ENCODE measurements around the gene FREM2.

The FREM2 gene

GRCh38 chr13:38685974-38686576, 802 bp upstream of the FREM2 start:
- peak; percentile 59 for DNase-seq (ENCODE audit: low spot score)

GRCh38 chr13:38687246-38688229, 661 bp downstream of the FREM2 start:
- DNase-seq (ENCODE audit: low spot score): peak; percentile 37

DNA sequence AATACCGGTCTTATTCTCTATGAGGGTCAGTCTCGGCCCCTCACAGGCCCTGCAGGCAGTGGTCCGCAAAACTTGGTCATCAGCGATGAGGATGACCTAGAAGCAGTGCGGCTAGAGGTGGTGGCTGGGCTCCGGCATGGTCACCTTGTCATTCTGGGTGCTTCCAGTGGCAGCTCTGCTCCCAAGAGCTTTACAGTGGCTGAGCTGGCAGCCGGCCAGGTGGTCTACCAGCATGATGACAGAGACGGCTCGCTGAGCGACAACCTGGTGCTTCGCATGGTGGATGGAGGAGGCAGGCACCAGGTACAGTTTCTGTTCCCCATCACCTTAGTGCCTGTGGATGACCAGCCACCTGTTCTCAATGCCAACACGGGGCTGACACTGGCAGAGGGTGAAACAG, 1.8 kb downstream of the FREM2 start:
- no peak for DNase-seq (ENCODE audit: low spot score)

DNA sequence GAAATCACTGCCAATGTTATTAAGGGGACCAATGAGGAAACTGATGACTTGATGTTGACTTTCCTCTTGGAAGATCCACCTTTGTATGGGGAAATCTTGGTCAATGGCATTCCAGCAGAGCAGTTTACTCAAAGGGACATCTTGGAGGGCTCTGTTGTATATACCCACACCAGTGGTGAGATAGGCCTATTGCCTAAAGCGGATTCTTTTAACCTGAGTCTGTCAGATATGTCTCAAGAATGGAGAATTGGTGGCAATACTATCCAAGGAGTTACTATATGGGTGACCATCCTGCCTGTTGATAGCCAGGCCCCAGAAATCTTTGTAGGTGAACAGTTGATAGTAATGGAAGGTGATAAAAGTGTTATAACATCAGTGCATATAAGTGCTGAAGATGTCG, 3.4 kb downstream of the FREM2 start:
- DNase-seq (ENCODE audit: low spot score): no peak

DNA sequence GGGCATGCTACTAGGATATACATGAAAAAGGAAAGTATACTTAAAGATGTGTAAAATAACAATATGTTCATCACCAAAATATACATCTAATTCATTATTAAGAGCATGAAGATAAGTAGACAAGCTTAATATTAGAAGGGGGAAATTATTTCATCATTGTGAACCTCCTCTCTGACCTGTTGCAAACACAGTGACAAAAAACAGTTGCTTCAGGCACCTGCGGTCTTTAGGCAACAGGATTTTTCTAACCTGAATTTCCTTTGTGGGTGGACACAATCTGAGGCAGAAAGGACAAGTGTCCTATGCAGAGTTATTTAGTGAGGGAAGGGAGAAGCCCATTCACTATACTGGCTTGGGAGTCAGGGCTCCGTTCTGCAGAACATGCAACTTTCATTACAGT, 6.3 kb downstream of the FREM2 start:
- DNase-seq (ENCODE audit: low spot score): no peak

GRCh38 chr13:38693641-38694040, 6.8 kb downstream of the FREM2 start:
- no peak for DNase-seq (ENCODE audit: low spot score)

- DNase-seq (ENCODE audit: low spot score): no peak
These were observed 10.3 kb downstream of the FREM2 start for GRCh38 chr13:38697197-38697596.

GRCh38 chr13:38697628-38698333, 10.9 kb downstream of the FREM2 start:
- no peak for DNase-seq (ENCODE audit: low spot score)

DNA sequence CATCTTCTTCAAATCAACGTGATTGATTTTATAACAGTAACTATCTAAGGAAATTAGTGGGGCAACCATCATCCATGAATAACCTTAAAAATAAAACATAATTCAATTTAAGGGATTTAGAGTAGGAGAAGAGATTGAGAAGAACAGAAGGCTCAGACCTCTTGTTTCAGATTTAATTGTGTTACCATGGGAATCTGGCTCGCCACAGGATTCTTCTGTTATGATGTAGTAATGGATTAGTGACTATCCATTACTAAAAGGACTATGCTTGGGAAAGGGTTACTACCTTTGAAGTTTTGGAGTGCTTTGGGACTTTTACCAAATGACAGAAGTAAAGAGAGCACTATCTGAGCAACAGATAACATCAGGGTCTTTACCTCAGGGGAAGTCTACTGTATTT, 13.2 kb downstream of the FREM2 start:
- no peak for DNase-seq (ENCODE audit: low spot score)

- no peak for DNase-seq (ENCODE audit: low spot score)
These were observed 15.8 kb downstream of the FREM2 start for GRCh38 chr13:38702669-38703068.

DNA sequence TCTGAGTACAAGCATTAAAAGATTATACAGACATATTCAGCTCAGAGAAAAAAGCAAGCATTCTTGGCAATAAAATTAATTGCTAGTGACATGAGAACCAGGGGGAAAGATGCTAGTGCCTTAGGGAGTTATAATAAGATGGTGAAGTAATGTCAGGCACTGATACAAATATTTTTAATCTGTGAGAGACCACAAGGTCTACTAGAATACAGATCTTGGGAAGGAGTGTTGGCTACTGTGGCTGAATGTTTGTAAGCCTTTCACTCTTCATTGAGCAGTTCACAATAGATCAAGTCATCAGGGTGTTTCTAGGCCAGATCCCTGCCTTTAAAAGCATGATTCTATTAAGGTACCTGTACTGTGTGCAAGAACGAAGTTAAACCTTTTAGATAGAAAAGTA, 16.4 kb downstream of the FREM2 start:
- DNase-seq (ENCODE audit: low spot score): no peak

- no peak for DNase-seq (ENCODE audit: low spot score)
These were observed 18.5 kb downstream of the FREM2 start for GRCh38 chr13:38705365-38705764.

DNA sequence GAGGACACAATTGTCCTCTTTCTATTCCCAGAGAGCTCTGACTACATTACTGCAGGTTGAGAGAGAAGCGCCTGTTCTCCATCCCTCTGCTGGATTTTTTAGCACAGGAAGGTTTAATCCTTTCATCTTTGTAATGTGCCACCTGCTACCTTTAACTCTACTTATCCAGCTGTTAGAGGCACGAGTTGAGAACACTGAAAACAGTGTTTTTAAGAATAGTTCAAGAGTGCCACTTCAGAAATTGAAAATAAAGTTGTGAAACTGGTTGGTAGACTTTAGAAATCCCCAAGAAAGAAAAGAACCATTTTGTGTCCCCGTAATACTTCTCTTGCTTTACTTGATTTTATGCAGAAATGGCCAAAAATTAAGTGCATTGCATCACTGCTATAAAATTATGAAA, 20.6 kb downstream of the FREM2 start:
- no peak for DNase-seq (ENCODE audit: low spot score)

GRCh38 chr13:38713046-38713445, 26.2 kb downstream of the FREM2 start:
- DNase-seq (ENCODE audit: low spot score): no peak

DNA sequence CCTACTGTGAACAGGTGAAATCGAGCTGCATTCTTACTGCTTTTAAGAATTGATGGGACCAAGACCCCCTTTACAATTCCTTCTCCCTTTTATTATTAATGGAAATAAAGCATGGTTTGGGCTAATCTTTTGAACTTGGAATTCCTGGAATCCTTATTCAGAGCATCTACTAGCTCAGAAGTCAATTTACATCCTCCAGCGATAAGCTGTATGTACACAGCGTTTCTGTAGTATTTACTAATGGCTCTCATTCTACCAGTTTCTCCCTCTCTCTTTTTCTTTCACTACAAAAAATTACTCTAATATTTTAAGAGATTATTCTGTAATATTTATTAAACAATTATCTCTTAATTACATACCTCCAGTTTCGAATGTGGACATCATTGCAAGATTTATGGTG, 31.5 kb downstream of the FREM2 start:
- no peak for DNase-seq (ENCODE audit: low spot score)

DNA sequence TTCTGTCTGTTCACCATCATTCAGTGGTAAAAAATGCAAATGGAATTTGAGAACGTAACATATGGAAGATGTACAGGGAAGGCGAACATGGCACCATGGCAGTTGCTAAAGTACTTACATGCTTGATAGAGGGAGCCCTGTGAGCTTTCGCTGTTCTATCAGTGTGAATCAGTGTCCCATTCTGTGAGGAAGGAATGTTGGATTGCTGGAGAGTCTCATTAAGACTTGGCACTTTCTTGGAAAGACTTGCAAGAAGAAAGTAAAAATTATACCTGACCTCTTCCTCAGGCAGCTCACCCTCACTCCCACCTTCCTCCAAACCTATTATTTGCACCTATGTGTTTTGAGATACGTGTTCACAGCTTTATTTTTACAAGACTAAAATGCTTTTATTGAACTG, 43.5 kb downstream of the FREM2 start:
- no peak for DNase-seq (ENCODE audit: low spot score)

GRCh38 chr13:38733146-38733545, 46.3 kb downstream of the FREM2 start:
- DNase-seq (ENCODE audit: low spot score): no peak

DNA sequence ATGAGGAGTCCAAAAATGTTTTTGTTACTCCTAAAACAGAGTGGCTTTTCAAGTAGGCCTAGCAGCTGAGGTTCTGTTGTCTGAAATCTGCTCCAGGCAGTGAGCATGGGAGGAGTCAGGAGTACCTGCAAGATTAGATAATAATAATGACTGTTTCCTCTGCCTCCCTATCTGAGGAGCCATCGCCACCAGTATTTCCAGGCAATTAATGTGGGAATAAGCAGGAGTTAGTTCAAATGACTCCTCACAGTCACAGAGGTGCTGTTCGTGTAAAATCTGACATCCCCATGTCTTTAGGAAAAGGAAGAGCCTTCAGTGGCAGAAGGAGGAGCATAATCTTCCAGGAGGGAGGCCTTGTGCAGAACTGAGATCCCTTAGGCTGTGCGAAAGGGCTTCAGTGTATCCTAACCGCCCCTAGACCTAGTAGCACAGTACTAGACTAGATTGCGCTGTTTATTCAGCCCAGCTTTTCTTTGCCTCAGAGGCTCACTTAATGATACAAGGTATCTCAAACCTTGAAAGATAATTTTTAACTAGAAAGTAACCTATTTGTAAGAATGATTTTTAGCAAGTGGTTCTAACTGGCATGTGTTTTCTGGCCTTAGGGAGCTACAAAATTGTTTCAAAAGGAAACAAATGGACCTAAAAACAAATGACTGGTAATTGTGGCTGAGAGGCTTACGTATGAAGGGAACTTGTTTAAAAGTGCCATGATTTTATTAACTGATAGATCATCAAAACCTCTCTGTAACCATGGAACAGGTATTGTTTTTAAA, 49.0 kb downstream of the FREM2 start:
- DNase-seq (ENCODE audit: low spot score): no peak

- no peak for DNase-seq (ENCODE audit: low spot score)
These were observed 56.6 kb downstream of the FREM2 start for GRCh38 chr13:38743466-38743865.

DNA sequence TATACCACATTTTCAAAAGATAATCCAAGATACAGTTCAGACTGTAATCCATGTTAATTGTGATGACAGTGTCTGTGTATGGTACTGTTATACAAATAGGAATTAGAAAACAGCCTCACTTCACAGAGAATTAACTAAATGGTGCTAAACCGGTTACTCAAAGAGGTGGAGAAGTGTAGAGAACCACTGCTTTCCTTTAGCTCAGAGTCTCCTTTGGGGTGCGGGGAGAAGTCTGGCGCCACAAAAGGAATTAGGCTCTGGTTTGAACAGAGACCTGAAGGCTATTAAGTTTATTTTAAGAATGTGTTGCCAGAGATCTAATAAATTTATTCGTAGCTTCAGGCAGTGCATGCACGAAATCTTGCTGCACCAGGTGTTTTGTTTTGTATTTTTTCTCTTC, 65.8 kb downstream of the FREM2 start:
- no peak for DNase-seq (ENCODE audit: low spot score)

DNA sequence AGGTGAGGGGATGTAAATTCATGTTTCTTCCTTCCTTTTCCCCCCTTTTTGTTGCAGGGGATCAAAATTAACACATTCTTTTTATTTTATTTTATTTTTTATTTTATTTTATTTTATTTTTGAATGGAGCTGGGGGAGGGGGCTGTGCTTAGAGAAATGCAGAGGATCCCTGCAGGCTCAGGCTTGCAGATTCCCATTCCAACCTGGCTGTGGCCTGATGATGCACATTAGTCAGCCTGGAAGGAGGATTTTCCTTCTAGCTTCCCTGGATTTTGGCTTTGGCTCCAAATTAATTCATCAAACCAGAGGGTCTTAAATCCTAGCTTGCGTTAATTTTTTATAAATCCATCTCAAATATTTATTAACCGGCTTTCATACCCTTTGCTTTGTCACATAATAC, 67.0 kb downstream of the FREM2 start:
- DNase-seq (ENCODE audit: low spot score): peak; percentile 18

DNA sequence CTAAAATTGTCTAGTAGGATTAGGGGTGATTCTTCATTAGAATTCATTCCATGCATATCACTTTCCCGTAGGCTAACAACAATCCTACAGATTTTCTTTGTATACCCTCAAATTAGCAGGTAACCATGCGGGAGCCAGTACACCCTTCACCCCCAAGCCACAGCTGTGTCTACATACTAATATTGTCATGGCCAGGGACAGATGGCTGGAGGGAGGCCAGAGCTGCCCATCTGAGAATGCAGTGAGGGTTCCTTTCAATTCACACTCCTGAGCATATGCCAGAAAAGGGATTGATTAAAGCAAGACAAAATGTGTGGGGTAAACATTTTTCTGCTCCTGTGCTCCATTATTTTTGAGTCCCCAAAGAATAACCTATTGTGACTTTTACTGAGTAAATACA, 68.9 kb downstream of the FREM2 start:
- DNase-seq (ENCODE audit: low spot score): no peak

All from iPS-NIHi11 (cell line).